ENCODE measurements around the gene CTNNA3. TPM values are rescaled to one million over a fixed set of nuclear protein-coding genes. Genes with fewer than 3 reads are reported as not detected.

The CTNNA3 gene
- total and polyA plus RNA-seq, 2 donors (not counting 3 experiments of a cell fraction or from before 2014, with no cell fraction given), result not detected

GRCh38 chr10:67015225-67015624 is 680.8 kb downstream of the CTNNA3 start:
- no peaks in the 10 kb centered on the region for H4K20me1 ChIP-seq (replicated peaks; ENCODE audit: control insufficient read depth, extremely low read depth, insufficient read depth, low read length)
- TF ChIP-seq EZH2 (IDR thresholded peaks at IDR 0.05; ENCODE audit: borderline replicate concordance, low read depth, low read length, severe bottlenecking) (no peak), POLR2A (IDR thresholded peaks at IDR 0.05; ENCODE audit: low read depth, low read length) (no peak), FOS (IDR thresholded peaks at IDR 0.05; ENCODE audit: borderline replicate concordance, insufficient read depth, low read length) (no peak), GATA2 (IDR thresholded peaks at IDR 0.05; ENCODE audit: insufficient read depth, insufficient read length, low read depth, low read length) (no peak), JUN (IDR thresholded peaks at IDR 0.05; ENCODE audit: borderline replicate concordance, insufficient read depth, insufficient read length, low read depth) (no peak), POLR2AphosphoS5 (IDR thresholded peaks at IDR 0.05; ENCODE audit: insufficient read depth, low read depth, low read length) (no peak), CTCF (IDR thresholded peaks at IDR 0.05; ENCODE audit: extremely low read depth in 1 of 2, insufficient read depth in 1 of 2, low read depth in 1 of 2, low read length in 2 of 2) (no peak), MYC (IDR thresholded peaks at IDR 0.05; ENCODE audit: low read depth, low read length) (no peak)
- TF ChIP-seq, protein P1, sequence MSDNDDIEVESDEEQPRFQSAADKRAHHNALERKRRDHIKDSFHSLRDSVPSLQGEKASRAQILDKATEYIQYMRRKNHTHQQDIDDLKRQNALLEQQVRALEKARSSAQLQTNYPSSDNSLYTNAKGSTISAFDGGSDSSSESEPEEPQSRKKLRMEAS (IDR thresholded peaks at IDR 0.05; ENCODE audit: insufficient read depth, insufficient read length), result no peak
- H3K4me2 ChIP-seq (ENCODE audit: insufficient read depth, low read length), result no peak overlapping the region
- H3K27me3 ChIP-seq (ENCODE audit: control insufficient read depth in 2 of 2, insufficient read depth in 2 of 2, low read length in 2 of 2), result no peaks in the 10 kb centered on the region
- no peaks in the 10 kb centered on the region for H3K79me2 ChIP-seq (ENCODE audit: control insufficient read depth, insufficient read depth, low read length)
- H3K4me1 ChIP-seq (ENCODE audit: control insufficient read depth, extremely low read depth, insufficient read depth, low read length), result no peaks in the 10 kb centered on the region
- dilution Hi-C loops (cut with MboI; ENCODE audit: extremely low pct_ligation_motif_present, low sequenced_read_pairs) (no loop called here), intact Hi-C loops (cut with micrococcal nuclease) (no loop called here)
- FAIRE-seq (no peak), DNase-seq (ENCODE audit: low read depth, low spot score) (no peak)
- CTCF ChIA-PET, result no interaction called here
- H2AFZ ChIP-seq (ENCODE audit: low read depth, low read length), result no peak overlapping the region
- no peak overlapping the region for H3K9ac ChIP-seq (replicated peaks; ENCODE audit: extremely low read depth, insufficient read depth, low read length)
- no TSS peak for BruUV-seq (replicated peaks)
- no peak overlapping the region for H3K27ac ChIP-seq (ENCODE audit: insufficient read depth, low read depth, low read length)
- H3K4me3 ChIP-seq (replicated peaks in 1 of 3; ENCODE audit: insufficient read depth in 1 of 3, low read depth in 1 of 3, low read length in 3 of 3), result no peak overlapping the region
- H3K36me3 ChIP-seq (ENCODE audit: control insufficient read depth in 2 of 2, extremely low read depth in 1 of 2, insufficient read depth in 2 of 2, low read length in 2 of 2), result no peaks in the 10 kb centered on the region
- POLR2A ChIA-PET, result no interaction called here
- H3K9me1 ChIP-seq (replicated peaks; ENCODE audit: control insufficient read depth, extremely low read depth, insufficient read depth, low read length), result no peaks in the 10 kb centered on the region
- H3K9me3 ChIP-seq (replicated peaks; ENCODE audit: control insufficient read depth, insufficient read depth, low read length), result no peaks in the 10 kb centered on the region
